IPS-18a (cell line): Measurements from ENCODE around the gene ALDH9A1.
A peak's percentile ranks its signal among the peaks of the same experiment; 100 is the strongest.
"Not testable (repeated sequence)": the region's sequence is repeated elsewhere in the genome, so short reads cannot be mapped to it uniquely, and the experiment has no call there.

Source experiments
- H3K27ac ChIP-seq: one replicate; pipeline ENCODE4 v1.5.1; 2013; ENCODE audit warnings: low read length
- H3K27me3 ChIP-seq: one replicate; pipeline ENCODE4 v1.6.1; 2013; ENCODE audit warnings: mild to moderate bottlenecking, low read length; ENCODE audit not compliant: control insufficient read depth, insufficient read depth
- H3K36me3 ChIP-seq: one replicate; pipeline ENCODE4 v1.6.1; 2013; ENCODE audit warnings: low read depth, low read length; ENCODE audit not compliant: control insufficient read depth
- H3K4me1 ChIP-seq: one replicate; pipeline ENCODE4 v1.6.1; 2013; ENCODE audit warnings: low read depth, low read length; ENCODE audit not compliant: control insufficient read depth
- H3K4me3 ChIP-seq: one replicate; pipeline ENCODE4 v1.5.1; 2013; ENCODE audit warnings: low read length
- H3K9ac ChIP-seq: one replicate; pipeline ENCODE4 v1.6.1; 2013; ENCODE audit warnings: mild to moderate bottlenecking, low read length, moderate library complexity
- H3K9me3 ChIP-seq: one replicate; pipeline ENCODE4 v1.6.1; 2013; ENCODE audit warnings: low read depth, low read length; ENCODE audit not compliant: control insufficient read depth

Gene ALDH9A1

GRCh38 chr1:165641231-165641987 lies 57.0 kb downstream of the ALDH9A1 start:
- Histone ChIP-seq H3K4me1 (no peaks in the 10 kb centered on the region), H3K9ac (no peak overlapping the region), H3K27ac (no peak overlapping the region), H3K36me3 (peaks cover 4% of the 10 kb centered on the region), H3K27me3 (no peaks in the 10 kb centered on the region), H3K4me3 (no peak overlapping the region), H3K9me3 (no peaks in the 10 kb centered on the region)

GRCh38 chr1:165639821-165640623 lies 58.3 kb downstream of the ALDH9A1 start:
- Histone ChIP-seq H3K4me3 (no peak overlapping the region), H3K27ac (no peak overlapping the region), H3K4me1 (peaks cover 8% of the 10 kb centered on the region), H3K9me3 (no peaks in the 10 kb centered on the region), H3K36me3 (peaks cover 4% of the 10 kb centered on the region), H3K27me3 (no peaks in the 10 kb centered on the region), H3K9ac (no peak overlapping the region)

- H3K9me3 ChIP-seq, H3K27me3 ChIP-seq, H3K9ac ChIP-seq, H3K36me3 ChIP-seq, H3K27ac ChIP-seq, H3K4me3 ChIP-seq: not testable (repeated sequence)
- H3K4me1 ChIP-seq = peaks cover 11% of the 10 kb centered on the region
These were observed 60.2 kb downstream of the ALDH9A1 start for GRCh38 chr1:165638211-165638610.

- no peak overlapping the region for H3K9ac ChIP-seq
- no peak overlapping the region for H3K27ac ChIP-seq
- peaks cover 6% of the 10 kb centered on the region for H3K27me3 ChIP-seq
- no peak overlapping the region for H3K4me3 ChIP-seq
- H3K36me3 ChIP-seq = peaks cover 4% of the 10 kb centered on the region
- H3K4me1 ChIP-seq = peaks cover 18% of the 10 kb centered on the region
- no peaks in the 10 kb centered on the region for H3K9me3 ChIP-seq
These were observed 60.9 kb downstream of the ALDH9A1 start for GRCh38 chr1:165637427-165637826.

GRCh38 chr1:165635823-165636222 lies 62.5 kb downstream of the ALDH9A1 start:
- Histone ChIP-seq H3K4me1 (peaks cover 23% of the 10 kb centered on the region), H3K9me3 (no peaks in the 10 kb centered on the region), H3K36me3 (peaks cover 4% of the 10 kb centered on the region), H3K27me3 (peaks cover 12% of the 10 kb centered on the region), H3K27ac (no peak overlapping the region), H3K4me3 (no peak overlapping the region), H3K9ac (no peak overlapping the region)

- Histone ChIP-seq H3K9ac (peak overlapping the region; percentile 19), H3K27me3 (peaks cover 12% of the 10 kb centered on the region), H3K4me3 (peak overlapping the region; percentile 27), H3K27ac (no peak overlapping the region), H3K36me3 (peaks cover 3% of the 10 kb centered on the region), H3K9me3 (no peaks in the 10 kb centered on the region), H3K4me1 (peaks cover 23% of the 10 kb centered on the region)
These were observed 63.0 kb downstream of the ALDH9A1 start for GRCh38 chr1:165635329-165635728.

- H3K27me3 ChIP-seq = peaks cover 12% of the 10 kb centered on the region
- H3K27ac ChIP-seq = no peak overlapping the region
- no peak overlapping the region for H3K4me3 ChIP-seq
- H3K4me1 ChIP-seq = peaks cover 23% of the 10 kb centered on the region
- no peak overlapping the region for H3K9ac ChIP-seq
- H3K36me3 ChIP-seq = no peaks in the 10 kb centered on the region
- no peaks in the 10 kb centered on the region for H3K9me3 ChIP-seq
These were observed 64.0 kb downstream of the ALDH9A1 start for GRCh38 chr1:165634154-165634921.

- Histone ChIP-seq H3K9ac (no peak overlapping the region), H3K9me3 (no peaks in the 10 kb centered on the region), H3K36me3 (no peaks in the 10 kb centered on the region), H3K27ac (no peak overlapping the region), H3K4me1 (peaks cover 23% of the 10 kb centered on the region), H3K4me3 (no peak overlapping the region), H3K27me3 (peaks cover 16% of the 10 kb centered on the region)
These were observed 64.7 kb downstream of the ALDH9A1 start for GRCh38 chr1:165633614-165634013.

- H3K27ac ChIP-seq = no peak overlapping the region
- H3K4me3 ChIP-seq = peak overlapping the region; percentile 61
- peaks cover 16% of the 10 kb centered on the region for H3K27me3 ChIP-seq
- no peaks in the 10 kb centered on the region for H3K36me3 ChIP-seq
- H3K9ac ChIP-seq = no peak overlapping the region
- no peaks in the 10 kb centered on the region for H3K9me3 ChIP-seq
- H3K4me1 ChIP-seq = peaks cover 23% of the 10 kb centered on the region
These were observed 65.9 kb downstream of the ALDH9A1 start for GRCh38 chr1:165632491-165632890.

GRCh38 chr1:165632152-165632469 lies 66.3 kb downstream of the ALDH9A1 start:
- Histone ChIP-seq H3K27me3 (peaks cover 16% of the 10 kb centered on the region), H3K4me3 (peak overlapping the region; percentile 61), H3K27ac (no peak overlapping the region), H3K9me3 (no peaks in the 10 kb centered on the region), H3K4me1 (peaks cover 23% of the 10 kb centered on the region), H3K9ac (peak overlapping the region; percentile 85), H3K36me3 (no peaks in the 10 kb centered on the region)

- Histone ChIP-seq H3K36me3 (no peaks in the 10 kb centered on the region), H3K27me3 (peaks cover 16% of the 10 kb centered on the region), H3K9me3 (no peaks in the 10 kb centered on the region), H3K27ac (no peak overlapping the region), H3K9ac (peak overlapping the region; percentile 85), H3K4me3 (peak overlapping the region; percentile 61), H3K4me1 (peaks cover 23% of the 10 kb centered on the region)
These were observed 66.8 kb downstream of the ALDH9A1 start for GRCh38 chr1:165631342-165632151.
